GM21526 (cell line): Measurements from ENCODE around the gene MDC1.
"Not testable (repeated sequence)": the region's sequence is repeated elsewhere in the genome, so short reads cannot be mapped to it uniquely, and the experiment has no call there.

Source experiments
- ATAC-seq: cut with Tn5 transposase; IDR thresholded peaks from one replicate; pipeline ENCODE4 v1.9.1; 2021; ENCODE audit warnings: moderate library complexity; ENCODE audit not compliant: unreplicated experiment, low FRiP score

Gene MDC1

GRCh38 chr6:30717129-30717844, at the start of gene MDC1:
Gene MDC1 (minus strand): TSS chr6:30717281. CDS start chr6:30715175, 2,106 bp downstream.
- peak; percentile 56 for ATAC-seq

GRCh38 chr6:30766461-30767157, 49.5 kb upstream of the MDC1 start:
- no peak for ATAC-seq

- ATAC-seq: not testable (repeated sequence)
These were observed 48.4 kb upstream of the MDC1 start for GRCh38 chr6:30765495-30765894.

GRCh38 chr6:30764490-30765043, 47.5 kb upstream of the MDC1 start:
- ATAC-seq: not testable (repeated sequence)

- no peak for ATAC-seq
These were observed 46.8 kb upstream of the MDC1 start for GRCh38 chr6:30763618-30764489.

GRCh38 chr6:30763155-30763617, 46.1 kb upstream of the MDC1 start:
- no peak for ATAC-seq

GRCh38 chr6:30761791-30762429, 44.8 kb upstream of the MDC1 start:
- ATAC-seq: no peak

- no peak for ATAC-seq
These were observed 43.5 kb upstream of the MDC1 start for GRCh38 chr6:30760549-30760948.

- no peak for ATAC-seq
These were observed 42.6 kb upstream of the MDC1 start for GRCh38 chr6:30759575-30760239.

- ATAC-seq: no peak
These were observed 40.3 kb upstream of the MDC1 start for GRCh38 chr6:30757261-30757904.

GRCh38 chr6:30756405-30757003, 39.4 kb upstream of the MDC1 start:
- not testable (repeated sequence) for ATAC-seq

GRCh38 chr6:30754631-30755030, 37.5 kb upstream of the MDC1 start:
- ATAC-seq: no peak

- ATAC-seq: no peak
These were observed 35.3 kb upstream of the MDC1 start for GRCh38 chr6:30752157-30752927.

GRCh38 chr6:30750379-30750668, 33.2 kb upstream of the MDC1 start:
- ATAC-seq: no peak

GRCh38 chr6:30749554-30750378, 32.7 kb upstream of the MDC1 start:
- ATAC-seq: no peak

GRCh38 chr6:30748851-30749540, 31.9 kb upstream of the MDC1 start:
- no peak for ATAC-seq
